ENCODE results near the gene SERPINB10.

The SERPINB10 gene, protein sequence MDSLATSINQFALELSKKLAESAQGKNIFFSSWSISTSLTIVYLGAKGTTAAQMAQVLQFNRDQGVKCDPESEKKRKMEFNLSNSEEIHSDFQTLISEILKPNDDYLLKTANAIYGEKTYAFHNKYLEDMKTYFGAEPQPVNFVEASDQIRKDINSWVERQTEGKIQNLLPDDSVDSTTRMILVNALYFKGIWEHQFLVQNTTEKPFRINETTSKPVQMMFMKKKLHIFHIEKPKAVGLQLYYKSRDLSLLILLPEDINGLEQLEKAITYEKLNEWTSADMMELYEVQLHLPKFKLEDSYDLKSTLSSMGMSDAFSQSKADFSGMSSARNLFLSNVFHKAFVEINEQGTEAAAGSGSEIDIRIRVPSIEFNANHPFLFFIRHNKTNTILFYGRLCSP

DNA sequence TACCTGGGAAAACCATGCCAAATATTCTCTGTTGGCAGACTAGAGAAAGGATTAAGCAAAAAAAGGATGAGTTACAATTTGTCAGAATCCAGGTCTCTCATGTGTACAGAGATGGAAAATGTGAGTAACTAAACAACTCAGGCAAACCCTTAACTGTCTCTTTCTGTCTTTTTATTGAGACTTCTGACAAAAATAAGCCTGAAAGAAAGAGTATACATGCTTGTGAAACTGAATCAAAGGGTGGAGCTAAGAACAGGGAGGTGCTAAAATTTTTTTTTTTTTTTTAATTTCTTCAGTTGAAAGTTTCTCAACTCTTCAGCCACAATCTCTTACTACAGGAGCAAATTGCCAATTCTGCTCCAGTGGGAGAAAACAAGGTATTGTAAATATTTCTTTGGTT, at the start of gene SERPINB10:
Gene SERPINB10 (plus strand): TSS at position 295 of the 400 bp plus-strand sequence. CDS start 7,553 bp downstream, outside the sequence.
- TF ChIP-seq, protein P1, sequence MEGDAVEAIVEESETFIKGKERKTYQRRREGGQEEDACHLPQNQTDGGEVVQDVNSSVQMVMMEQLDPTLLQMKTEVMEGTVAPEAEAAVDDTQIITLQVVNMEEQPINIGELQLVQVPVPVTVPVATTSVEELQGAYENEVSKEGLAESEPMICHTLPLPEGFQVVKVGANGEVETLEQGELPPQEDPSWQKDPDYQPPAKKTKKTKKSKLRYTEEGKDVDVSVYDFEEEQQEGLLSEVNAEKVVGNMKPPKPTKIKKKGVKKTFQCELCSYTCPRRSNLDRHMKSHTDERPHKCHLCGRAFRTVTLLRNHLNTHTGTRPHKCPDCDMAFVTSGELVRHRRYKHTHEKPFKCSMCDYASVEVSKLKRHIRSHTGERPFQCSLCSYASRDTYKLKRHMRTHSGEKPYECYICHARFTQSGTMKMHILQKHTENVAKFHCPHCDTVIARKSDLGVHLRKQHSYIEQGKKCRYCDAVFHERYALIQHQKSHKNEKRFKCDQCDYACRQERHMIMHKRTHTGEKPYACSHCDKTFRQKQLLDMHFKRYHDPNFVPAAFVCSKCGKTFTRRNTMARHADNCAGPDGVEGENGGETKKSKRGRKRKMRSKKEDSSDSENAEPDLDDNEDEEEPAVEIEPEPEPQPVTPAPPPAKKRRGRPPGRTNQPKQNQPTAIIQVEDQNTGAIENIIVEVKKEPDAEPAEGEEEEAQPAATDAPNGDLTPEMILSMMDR (IDR thresholded peaks at IDR 0.05; ENCODE audit: extremely low read depth, insufficient read depth, missing control alignments) = no peak
- DNase-seq (ENCODE audit: low spot score) = peak; percentile 36
- in situ Hi-C loops (cut with MboI; ENCODE audit: low pct_unique_long_range_greater_than_20kb, low sequenced_read_pairs, unreplicated experiment) = no loop called here

DNA sequence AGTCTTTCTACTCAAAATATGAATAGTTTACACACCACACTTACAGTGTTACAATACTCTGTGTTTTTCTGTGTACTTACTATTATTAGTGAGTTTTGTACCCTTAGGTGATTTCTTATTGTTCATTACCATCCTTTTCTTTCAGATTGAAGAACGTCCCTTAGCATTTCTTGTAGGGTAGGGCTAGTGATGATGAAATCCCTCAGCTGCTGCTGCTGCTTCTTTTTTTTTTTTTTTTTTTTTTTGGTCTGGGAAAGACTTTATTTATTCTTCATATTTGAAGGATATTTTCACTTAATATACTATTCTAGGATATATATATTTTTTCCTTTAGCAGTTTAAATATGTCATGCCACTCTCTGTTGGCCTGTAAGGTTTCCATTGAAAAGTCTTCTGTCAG, 49.3 kb upstream of the SERPINB10 start:
- in situ Hi-C loops (cut with MboI; ENCODE audit: low pct_unique_long_range_greater_than_20kb, low sequenced_read_pairs, unreplicated experiment) = no loop called here
- TF ChIP-seq, protein P1 (IDR thresholded peaks at IDR 0.05; ENCODE audit: extremely low read depth, insufficient read depth, missing control alignments) = no peak
- no peak for DNase-seq (ENCODE audit: low spot score)

DNA sequence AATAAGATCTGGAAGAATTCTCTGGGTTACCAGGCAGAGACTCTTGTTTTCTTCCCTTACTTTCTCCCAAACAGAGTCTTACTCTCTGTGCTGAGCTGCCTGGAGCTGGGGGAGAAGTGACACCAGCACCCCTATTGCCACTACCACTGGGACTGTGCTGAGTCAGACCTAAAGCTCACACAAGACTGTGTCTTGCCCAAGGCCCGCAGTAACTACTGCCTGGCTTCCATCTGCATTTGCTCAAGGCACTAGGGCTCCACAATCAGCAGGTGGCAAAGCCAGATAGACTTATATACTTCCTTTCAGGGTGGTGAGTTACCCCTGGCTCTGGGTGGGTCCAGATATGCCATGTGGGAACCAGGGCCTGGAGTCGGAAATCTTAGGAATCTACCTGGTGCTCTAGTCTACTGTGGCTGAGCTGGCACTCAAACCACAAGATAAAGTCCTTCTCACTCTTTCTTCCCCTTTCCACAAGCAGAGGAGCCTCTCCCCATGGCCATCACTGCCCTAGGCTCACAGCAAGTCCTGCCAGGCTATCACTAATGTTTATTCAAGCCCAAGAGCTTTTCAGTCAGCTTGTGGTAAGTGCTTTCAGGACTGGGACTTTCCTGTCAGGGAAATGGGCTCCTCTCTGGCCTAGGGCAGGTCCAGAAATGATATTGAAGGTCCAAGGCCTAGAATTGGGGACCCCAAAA, 47.8 kb upstream of the SERPINB10 start:
- in situ Hi-C loops (cut with MboI; ENCODE audit: low pct_unique_long_range_greater_than_20kb, low sequenced_read_pairs, unreplicated experiment) = no loop called here
- TF ChIP-seq, protein P1 (IDR thresholded peaks at IDR 0.05; ENCODE audit: extremely low read depth, insufficient read depth, missing control alignments) = no peak
- no peak for DNase-seq (ENCODE audit: low spot score)

DNA sequence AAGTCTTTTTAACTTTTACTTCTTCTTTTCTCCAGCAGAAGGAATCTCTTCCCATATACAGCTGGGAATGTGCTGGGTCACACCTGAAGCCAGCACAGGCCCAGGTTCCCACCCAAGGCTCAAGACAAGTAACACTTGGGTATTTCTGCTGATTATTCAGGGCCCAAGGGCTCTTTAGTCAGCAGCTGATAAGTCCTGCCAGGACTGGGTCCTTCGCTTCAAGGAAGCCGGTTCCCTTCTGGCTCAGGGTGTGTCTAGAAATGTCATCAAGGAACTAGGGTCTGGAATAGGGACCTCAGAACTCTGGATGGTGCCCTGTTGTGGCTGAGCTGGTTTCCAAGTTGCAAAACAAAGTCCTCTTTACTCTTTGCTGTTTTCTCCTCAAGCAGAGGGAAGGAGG, 47.2 kb upstream of the SERPINB10 start:
- TF ChIP-seq, protein P1 (IDR thresholded peaks at IDR 0.05; ENCODE audit: extremely low read depth, insufficient read depth, missing control alignments) = no peak
- in situ Hi-C loops (cut with MboI; ENCODE audit: low pct_unique_long_range_greater_than_20kb, low sequenced_read_pairs, unreplicated experiment) = no loop called here
- DNase-seq (ENCODE audit: low spot score) = no peak

DNA sequence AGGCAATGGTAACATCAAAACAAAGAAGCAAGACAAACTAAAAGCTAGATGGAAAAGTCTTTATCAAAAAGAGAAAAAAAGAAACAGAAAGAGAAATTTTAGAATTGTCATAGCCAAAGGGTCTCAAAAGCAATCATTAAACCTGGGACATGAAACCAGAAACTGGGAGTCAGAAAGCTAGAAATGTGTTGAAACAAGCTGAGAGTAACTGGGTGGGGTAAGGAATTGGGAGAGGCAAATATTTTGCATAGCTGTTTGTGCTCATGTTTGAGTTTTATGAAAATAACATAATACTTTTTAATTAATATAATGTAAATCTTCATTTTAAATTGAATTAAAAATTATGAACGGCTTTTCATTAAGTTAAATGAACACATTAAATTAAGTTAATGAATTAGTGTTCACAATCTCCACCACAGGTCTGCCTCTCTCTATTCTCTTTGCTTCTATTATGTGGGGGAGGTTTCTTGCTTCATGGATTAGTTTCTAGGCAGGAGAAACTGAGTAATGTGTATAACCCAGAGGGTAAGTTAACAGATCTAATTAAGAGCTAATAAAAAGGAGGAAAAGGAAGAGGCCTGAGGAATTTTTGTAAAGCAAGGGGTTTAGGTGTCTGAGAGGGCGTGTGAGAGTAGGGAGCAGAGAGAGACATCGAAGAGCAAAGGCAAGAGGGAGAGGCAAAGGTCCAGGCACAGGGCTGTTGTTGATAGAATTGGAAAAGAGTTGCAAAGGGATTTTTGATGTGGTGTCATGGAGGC, 40.2 kb upstream of the SERPINB10 start:
- no peak for DNase-seq (ENCODE audit: low spot score)
- TF ChIP-seq, protein P1 (IDR thresholded peaks at IDR 0.05; ENCODE audit: extremely low read depth, insufficient read depth, missing control alignments) = no peak
- in situ Hi-C loops (cut with MboI; ENCODE audit: low pct_unique_long_range_greater_than_20kb, low sequenced_read_pairs, unreplicated experiment) = no loop called here

DNA sequence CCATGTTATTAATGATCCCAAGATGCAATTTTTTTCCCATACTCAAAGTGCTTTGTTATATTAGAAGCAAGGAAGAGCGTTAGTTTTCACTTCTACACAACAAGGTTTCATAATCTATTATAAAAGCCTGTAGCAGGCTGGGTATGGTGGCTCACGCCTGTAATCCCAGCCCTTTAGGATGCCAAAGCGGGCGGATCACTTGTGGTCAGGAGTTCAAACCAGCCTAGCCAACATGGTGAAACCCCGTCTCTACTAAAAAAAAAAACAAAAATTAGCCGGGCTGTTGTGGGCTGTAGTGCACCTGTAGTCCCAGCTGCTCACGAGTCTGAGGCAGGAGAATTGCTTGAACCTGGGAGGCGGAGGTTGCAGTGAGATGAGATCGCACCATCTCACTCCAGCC, 39.2 kb upstream of the SERPINB10 start:
- in situ Hi-C loops (cut with MboI; ENCODE audit: low pct_unique_long_range_greater_than_20kb, low sequenced_read_pairs, unreplicated experiment) = no loop called here
- DNase-seq (ENCODE audit: low spot score) = no peak
- TF ChIP-seq, protein P1 (IDR thresholded peaks at IDR 0.05; ENCODE audit: extremely low read depth, insufficient read depth, missing control alignments) = no peak

All from GM13977 (cell line).